Ovary (tissue), 3 donors: ENCODE data around the gene BORCS5.

ENCODE experiments used
- EP300 ChIP-seq: sonication (generic); formaldehyde crosslinking; IDR thresholded peaks from one replicate; pipeline ENCODE4 v1.6.1; 2017; ENCODE audit warnings: antibody characterized with exemption
- POLR2A ChIP-seq: fragments of 450-650 bp; IDR thresholded peaks from one replicate; pipeline ENCODE4 v1.6.1; 2017; ENCODE audit warnings: antibody characterized with exemption, mild to moderate bottlenecking, moderate library complexity
- TF ChIP-seq, protein P1 (sequence below), 3 donors: fragments of 450-650 bp in 2 of 3; fragments of 200-600 bp in 1 of 3; IDR thresholded peaks; one replicate each; pipeline versions ENCODE4 v1.5.1 to v1.8.0; 2016 to 2022; ENCODE audit warnings: antibody characterized with exemption in 3 of 3, mild to moderate bottlenecking in 1 of 3
- donor health status: DM: no; HTN: no; CAD: no.

DNA sequence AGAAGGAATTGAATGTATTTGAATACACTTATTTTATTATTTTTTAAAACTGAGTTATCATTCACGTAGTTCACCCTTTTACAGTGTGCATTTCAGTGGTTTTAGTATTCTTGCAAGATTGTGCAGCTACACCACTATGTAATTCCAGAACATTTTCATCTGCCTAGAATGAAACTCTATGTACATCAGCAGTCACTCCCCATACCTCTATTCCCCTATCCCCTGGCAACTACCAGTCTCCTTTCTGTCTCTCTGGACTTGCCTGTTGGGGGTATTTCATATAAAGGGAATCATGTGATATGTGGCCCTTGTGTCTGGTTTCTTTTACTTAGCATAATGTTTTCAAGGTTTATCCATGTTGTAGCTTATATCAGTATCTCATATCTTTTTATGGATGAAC, 96.8 kb downstream of the BORCS5 start:
- TF ChIP-seq, protein P1, sequence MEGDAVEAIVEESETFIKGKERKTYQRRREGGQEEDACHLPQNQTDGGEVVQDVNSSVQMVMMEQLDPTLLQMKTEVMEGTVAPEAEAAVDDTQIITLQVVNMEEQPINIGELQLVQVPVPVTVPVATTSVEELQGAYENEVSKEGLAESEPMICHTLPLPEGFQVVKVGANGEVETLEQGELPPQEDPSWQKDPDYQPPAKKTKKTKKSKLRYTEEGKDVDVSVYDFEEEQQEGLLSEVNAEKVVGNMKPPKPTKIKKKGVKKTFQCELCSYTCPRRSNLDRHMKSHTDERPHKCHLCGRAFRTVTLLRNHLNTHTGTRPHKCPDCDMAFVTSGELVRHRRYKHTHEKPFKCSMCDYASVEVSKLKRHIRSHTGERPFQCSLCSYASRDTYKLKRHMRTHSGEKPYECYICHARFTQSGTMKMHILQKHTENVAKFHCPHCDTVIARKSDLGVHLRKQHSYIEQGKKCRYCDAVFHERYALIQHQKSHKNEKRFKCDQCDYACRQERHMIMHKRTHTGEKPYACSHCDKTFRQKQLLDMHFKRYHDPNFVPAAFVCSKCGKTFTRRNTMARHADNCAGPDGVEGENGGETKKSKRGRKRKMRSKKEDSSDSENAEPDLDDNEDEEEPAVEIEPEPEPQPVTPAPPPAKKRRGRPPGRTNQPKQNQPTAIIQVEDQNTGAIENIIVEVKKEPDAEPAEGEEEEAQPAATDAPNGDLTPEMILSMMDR (IDR thresholded peaks at IDR 0.05) = no peak
- TF ChIP-seq POLR2A = no peak
- TF ChIP-seq EP300 = no peak
